GM10248 (cell line): ENCODE results near the gene PTOV1.

Experiments
- CTCF ChIA-PET: fragments of 300-600 bp; sonication (Branson Sonifier 250); formaldehyde crosslinking; extraction: SDS; loops from one replicate; lab custom pipeline; 2021; ENCODE audit warnings: antibody characterized with exemption; lab: Yijun Ruan, JAX
- POLR2A ChIA-PET: fragments of 350-650 bp; sonication (Branson Sonifier 250); formaldehyde crosslinking; extraction: SDS; loops from one replicate; lab custom pipeline; 2020; ENCODE audit warnings: antibody characterized with exemption; lab: Yijun Ruan, JAX
- DNase-seq: peaks from one replicate; pipeline ENCODE4 v3.0.0; 2012; ENCODE audit errors: extremely low spot score
- TF ChIP-seq, protein P1 (sequence below): IDR thresholded peaks from 2 replicates; pipeline ENCODE4 v1.5.1; 2012; ENCODE audit warnings: mild to moderate bottlenecking, low read depth; ENCODE audit errors: extremely low read depth, missing control alignments, control extremely low read depth

PTOV1 gene

DNA sequence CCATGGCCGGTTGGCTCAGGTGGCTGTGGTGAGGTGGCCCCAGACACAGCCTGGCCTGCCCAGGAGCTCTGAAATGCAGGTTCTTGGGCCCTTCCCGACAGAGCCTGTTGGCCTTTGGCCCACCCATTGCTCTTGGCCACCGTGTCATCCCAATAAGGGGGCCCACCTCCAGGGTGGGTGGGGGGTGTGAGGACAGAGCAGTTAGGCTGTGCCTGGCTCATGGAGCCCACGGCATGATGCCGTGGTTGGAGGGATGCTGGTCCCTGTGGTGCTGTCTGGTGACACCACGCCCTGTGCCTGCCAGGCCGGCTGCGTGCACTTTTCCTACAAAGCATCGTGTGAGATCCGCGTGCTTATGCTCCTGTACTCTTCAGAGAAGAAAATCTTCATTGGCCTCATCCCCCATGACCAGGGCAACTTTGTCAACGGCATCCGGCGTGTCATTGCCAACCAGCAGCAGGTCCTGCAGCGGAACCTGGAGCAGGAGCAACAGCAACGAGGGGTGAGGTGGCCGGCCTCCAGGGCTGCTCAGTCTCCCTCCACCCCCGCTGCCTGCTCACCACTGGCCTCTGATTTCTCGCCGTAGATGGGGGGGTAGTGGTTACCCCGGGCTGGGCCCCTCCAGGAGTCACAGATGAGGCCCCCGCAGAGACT lies 8.8 kb downstream of the PTOV1 start:
- ChIA-PET POLR2A (no interaction called here), CTCF (no interaction called here)
- no peak for DNase-seq
- TF ChIP-seq, protein P1, sequence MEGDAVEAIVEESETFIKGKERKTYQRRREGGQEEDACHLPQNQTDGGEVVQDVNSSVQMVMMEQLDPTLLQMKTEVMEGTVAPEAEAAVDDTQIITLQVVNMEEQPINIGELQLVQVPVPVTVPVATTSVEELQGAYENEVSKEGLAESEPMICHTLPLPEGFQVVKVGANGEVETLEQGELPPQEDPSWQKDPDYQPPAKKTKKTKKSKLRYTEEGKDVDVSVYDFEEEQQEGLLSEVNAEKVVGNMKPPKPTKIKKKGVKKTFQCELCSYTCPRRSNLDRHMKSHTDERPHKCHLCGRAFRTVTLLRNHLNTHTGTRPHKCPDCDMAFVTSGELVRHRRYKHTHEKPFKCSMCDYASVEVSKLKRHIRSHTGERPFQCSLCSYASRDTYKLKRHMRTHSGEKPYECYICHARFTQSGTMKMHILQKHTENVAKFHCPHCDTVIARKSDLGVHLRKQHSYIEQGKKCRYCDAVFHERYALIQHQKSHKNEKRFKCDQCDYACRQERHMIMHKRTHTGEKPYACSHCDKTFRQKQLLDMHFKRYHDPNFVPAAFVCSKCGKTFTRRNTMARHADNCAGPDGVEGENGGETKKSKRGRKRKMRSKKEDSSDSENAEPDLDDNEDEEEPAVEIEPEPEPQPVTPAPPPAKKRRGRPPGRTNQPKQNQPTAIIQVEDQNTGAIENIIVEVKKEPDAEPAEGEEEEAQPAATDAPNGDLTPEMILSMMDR: no peak

DNA sequence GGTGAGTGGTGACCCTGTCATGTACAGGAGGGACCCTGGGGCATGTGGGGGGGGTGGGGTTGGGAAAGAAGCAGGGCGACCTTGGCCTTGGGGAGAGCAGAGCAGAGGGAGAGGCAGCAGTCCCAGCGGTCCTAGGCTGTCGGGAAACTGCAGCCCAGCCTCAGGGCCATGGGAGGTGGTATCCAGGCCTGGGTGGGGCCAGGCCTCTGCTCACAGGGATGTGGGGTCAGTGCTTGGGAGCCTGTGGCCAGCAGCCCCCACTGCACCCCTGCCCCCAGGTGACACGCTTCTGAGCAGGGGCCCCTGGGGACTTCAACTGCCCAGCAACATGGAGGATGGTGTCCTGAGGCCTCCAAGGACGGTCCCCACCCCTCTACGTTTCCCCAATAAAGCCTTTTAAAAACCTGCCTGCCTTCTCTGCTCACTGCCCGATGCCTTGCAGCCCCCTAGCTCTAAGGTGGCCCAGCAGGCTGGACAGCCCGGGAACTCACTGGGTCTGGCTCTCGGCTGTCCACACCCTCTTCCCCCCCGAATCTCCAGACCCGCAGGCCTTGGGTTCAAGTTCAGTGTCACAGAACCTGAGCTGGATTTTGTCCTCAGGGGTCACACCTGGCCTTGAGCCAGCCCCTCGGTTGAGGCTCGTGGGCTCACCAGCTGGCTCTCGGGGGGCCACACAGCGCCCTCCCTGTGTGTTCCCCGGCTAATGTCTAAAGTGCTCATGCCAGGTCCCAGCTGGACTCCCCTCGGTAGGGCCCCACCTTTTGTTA lies 9.6 kb downstream of the PTOV1 start:
- no peak for DNase-seq
- CTCF ChIA-PET: no interaction called here
- POLR2A ChIA-PET: no interaction called here
- TF ChIP-seq, protein P1: no peak

- TF ChIP-seq, protein P1: no peak
- CTCF ChIA-PET: no interaction called here
- POLR2A ChIA-PET: no interaction called here
- DNase-seq: no peak
Observed at GRCh38 chr19:49861107-49861506, 10.1 kb downstream of the PTOV1 start.

GRCh38 chr19:49861541-49862378 lies 10.8 kb downstream of the PTOV1 start:
- POLR2A ChIA-PET: interaction anchor here (0.5 kb wide), 1 partner anchor 16 kb away, joined by 3 read pairs; the partner anchor contains the start of genes AKT1S1 and TBC1D17
- no peak for DNase-seq
- CTCF ChIA-PET: interaction anchor here (0.9 kb wide), 1 partner anchor 11 kb away, joined by 3 read pairs; the partner anchor contains the start of gene PTOV1
- TF ChIP-seq, protein P1: no peak

DNA sequence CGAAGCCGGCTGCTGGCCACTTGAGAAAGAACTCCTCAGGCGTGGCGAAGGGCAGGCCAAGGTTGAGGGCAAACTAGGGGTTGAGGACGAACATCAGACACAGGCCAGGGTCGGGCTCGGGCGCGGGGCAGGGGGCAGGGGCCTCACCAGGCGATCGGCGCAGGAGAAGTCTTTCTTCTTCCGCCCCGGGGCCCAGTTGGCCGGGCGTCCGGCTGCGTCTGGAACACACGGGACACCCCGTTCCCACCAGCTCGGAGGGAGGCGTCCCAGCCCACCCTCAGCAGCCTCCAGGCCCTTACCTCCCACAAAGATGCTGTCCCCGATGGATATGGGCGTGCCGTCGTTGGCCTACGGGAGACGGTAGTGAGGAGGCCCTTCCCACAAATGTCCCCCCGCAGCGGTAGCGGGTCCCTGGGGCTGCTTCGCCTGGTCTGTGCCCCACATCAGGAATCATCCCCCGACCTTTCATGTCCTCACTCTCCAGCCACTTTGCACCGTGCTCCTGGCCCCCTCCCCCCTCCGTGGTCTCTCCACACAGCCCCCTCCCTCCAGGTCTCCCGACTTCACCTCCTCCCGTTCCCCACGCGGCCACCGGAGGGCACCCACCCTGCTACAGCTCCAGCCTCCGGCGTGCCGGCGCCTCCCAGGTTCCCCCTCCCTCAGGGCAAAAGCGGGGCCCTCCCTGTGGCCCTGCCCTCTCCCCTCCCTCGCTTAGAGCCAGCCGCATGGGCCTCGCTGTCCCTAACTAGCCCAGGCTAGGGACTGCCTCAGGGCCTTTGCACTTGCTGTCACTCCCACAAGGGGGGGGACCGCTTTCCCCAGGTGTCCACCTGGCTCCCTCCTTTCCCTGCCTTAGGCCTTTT lies 11.7 kb downstream of the PTOV1 start:
- POLR2A ChIA-PET: interaction anchor here (0.5 kb wide), 1 partner anchor 15 kb away, joined by 3 read pairs; the partner anchor contains the start of genes AKT1S1 and TBC1D17
- TF ChIP-seq, protein P1: peak; percentile 6
- CTCF ChIA-PET: interaction anchor here (0.9 to 1.1 kb wide), 2 partner anchors 12 kb away, joined by 3 read pairs; partner anchors contain the start of gene PTOV1
- DNase-seq: no peak
